HCT116 (cell line): ENCODE measurements around the gene GLT6D1. TPM values are rescaled to one million over a fixed set of nuclear protein-coding genes. Genes with fewer than 3 reads are reported as not detected.

Experiments
- ATAC-seq: fragments of 200-7000 bp; cut with Tn5 transposase; 2 replicates; pipeline ENCODE4 v1.9.1; 2020; ENCODE audit warnings: mild to moderate bottlenecking, moderate library complexity
- BruUV-seq: library from RNA; stranded (reverse); fragments of 400-500 nt; replicated peaks from 2 replicates; lab custom pipeline; 2021; lab: Mats Ljungman, UMichigan
- CTCF ChIA-PET: fragments of 300-600 bp; sonication (Branson Sonifier 250); formaldehyde crosslinking; loops from one replicate; lab custom pipeline; 2021; ENCODE audit warnings: antibody characterized with exemption; lab: Charles Lee
- POLR2A ChIA-PET: fragments of 300-600, 350-600 bp; sonication (Branson Sonifier 250); formaldehyde crosslinking; loops from one replicate; lab custom pipeline; 2021; ENCODE audit warnings: antibody characterized with exemption; lab: Charles Lee
- RAD21 ChIA-PET, 2 experiments: fragments of 300-600 bp; sonication (Branson Sonifier 250); formaldehyde crosslinking; loops; one replicate each; lab custom pipeline; 2023; ENCODE audit warnings: low total read pairs in 2 of 2; ENCODE audit not compliant: uncharacterized antibody in 2 of 2, unreplicated experiment in 2 of 2, low non-redundant PET in 1 of 2; lab: Charles Lee
- DNase-seq: peaks from one replicate; pipeline ENCODE4 v3.0.0-alpha.2; 2010; ENCODE audit warnings: low read depth, low spot score
- H2AFZ ChIP-seq: fragments of 200-600 bp; shearing (Covaris generic), sonication (generic); 2 replicates; pipeline ENCODE4 v1.6.1; 2017; ENCODE audit warnings: low read depth, mixed run types, mixed read lengths, antibody characterized with exemption, low read length; ENCODE audit not compliant: poor library complexity, severe bottlenecking
- H3K27ac ChIP-seq: 2 replicates; pipeline ENCODE4 v1.5.1; 2012; ENCODE audit warnings: low read depth, low read length
- H3K27me3 ChIP-seq: fragments of 200-600 bp; sonication (generic); 2 replicates; pipeline ENCODE4 v1.6.1; 2016; ENCODE audit warnings: mixed run types, low read length, mixed read lengths; ENCODE audit not compliant: insufficient read depth
- H3K36me3 ChIP-seq, 2 experiments: fragments of 200-500 bp in 1 of 2; fragments of 200-600 bp in 1 of 2; sonication (Bioruptor generic) in 1 of 2; sonication (generic) in 1 of 2; 2 replicates each; pipeline versions ENCODE4 v1.5.1 to v1.6.1; 2014 to 2016; ENCODE audit warnings: low read length in 2 of 2, inconsistent platforms in 1 of 2, mixed read lengths in 1 of 2, mixed run types in 1 of 2; ENCODE audit not compliant: insufficient read depth in 2 of 2, control insufficient read depth in 1 of 2
- H3K4me1 ChIP-seq, 2 experiments: fragments of 200-600 bp in 1 of 2; sonication (generic) in 1 of 2; 2 replicates each; pipeline versions ENCODE4 v1.5.1 to v1.6.1; 2012 to 2017; ENCODE audit warnings: low read length in 2 of 2, inconsistent platforms in 1 of 2, mild to moderate bottlenecking in 1 of 2, mixed read lengths in 1 of 2, mixed run types in 1 of 2, moderate library complexity in 1 of 2; ENCODE audit not compliant: insufficient read depth in 2 of 2, control insufficient read depth in 1 of 2
- H3K4me2 ChIP-seq: fragments of 200-600 bp; sonication (generic); 2 replicates; pipeline ENCODE4 v1.6.1; 2017; ENCODE audit warnings: mixed run types, low read length, mixed read lengths
- H3K4me3 ChIP-seq, 2 experiments: fragments of 200-600 bp in 1 of 2; sonication (generic) in 1 of 2; replicated peaks in 1 of 2; 2 replicates each; pipeline ENCODE4 v1.5.1; 2011 to 2016; ENCODE audit warnings: low read length in 2 of 2, control low read depth in 1 of 2, low read depth in 1 of 2, mild to moderate bottlenecking in 1 of 2, mixed read lengths in 1 of 2, mixed run types in 1 of 2
- H3K79me2 ChIP-seq: fragments of 200-600 bp; sonication (generic); 2 replicates; pipeline ENCODE4 v1.6.1; 2017; ENCODE audit warnings: mild to moderate bottlenecking, mixed run types, low read length, moderate library complexity, mixed read lengths; ENCODE audit not compliant: insufficient read depth
- H3K9ac ChIP-seq: fragments of 200-600 bp; sonication (generic); 2 replicates; pipeline ENCODE4 v1.6.1; 2016; ENCODE audit warnings: low read length, mixed read lengths
- H3K9me2 ChIP-seq: fragments of 200-600 bp; sonication (generic), shearing (Covaris generic); 2 replicates; pipeline ENCODE4 v1.6.1; 2017; ENCODE audit warnings: mixed run types, mild to moderate bottlenecking, moderate library complexity; ENCODE audit not compliant: insufficient read depth
- H3K9me3 ChIP-seq, 2 experiments: fragments of 200-500 bp in 1 of 2; fragments of 200-600 bp in 1 of 2; sonication (Bioruptor generic) in 1 of 2; sonication (generic) in 1 of 2; 2 replicates each; pipeline ENCODE4 v1.6.1; 2014 to 2017; ENCODE audit warnings: low read length in 2 of 2, mixed read lengths in 2 of 2, inconsistent platforms in 1 of 2, low read depth in 1 of 2, mild to moderate bottlenecking in 1 of 2, mixed run types in 1 of 2, moderate library complexity in 1 of 2; ENCODE audit not compliant: control insufficient read depth in 1 of 2, insufficient read depth in 1 of 2
- H4K20me1 ChIP-seq: fragments of 200-600 bp; sonication (generic), shearing (Covaris generic); 2 replicates; pipeline ENCODE4 v1.6.1; 2017; ENCODE audit warnings: mixed run types, mild to moderate bottlenecking, moderate library complexity; ENCODE audit not compliant: insufficient read depth
- CBX3 ChIP-seq: IDR thresholded peaks from 2 replicates; pipeline ENCODE4 v1.6.1; 2012; ENCODE audit warnings: low read depth
- CEBPB ChIP-seq: IDR thresholded peaks from 2 replicates; pipeline ENCODE4 v1.6.1; 2012; ENCODE audit warnings: low read depth
- EGR1 ChIP-seq: IDR thresholded peaks from 2 replicates; pipeline ENCODE4 v1.6.1; 2012; ENCODE audit warnings: low read depth
- ELF1 ChIP-seq: IDR thresholded peaks from 2 replicates; pipeline ENCODE4 v1.6.1; 2012; ENCODE audit warnings: low read depth, borderline replicate concordance
- EZH2 ChIP-seq: fragments of 200-600 bp; sonication (generic); IDR thresholded peaks from 2 replicates; pipeline ENCODE4 v1.6.1; 2017; ENCODE audit warnings: antibody characterized with exemption, mixed run types
- EZH2phosphoT487 ChIP-seq: fragments of 200-600 bp; IDR thresholded peaks from 2 replicates; pipeline ENCODE4 v1.6.1; 2018; ENCODE audit warnings: antibody characterized with exemption, borderline replicate concordance
- FOSL1 ChIP-seq: IDR thresholded peaks from 2 replicates; pipeline ENCODE4 v1.6.1; 2012; ENCODE audit warnings: low read depth
- SIN3A ChIP-seq: IDR thresholded peaks from 2 replicates; pipeline ENCODE4 v1.6.1; 2012; ENCODE audit warnings: low read depth
- SP1 ChIP-seq: IDR thresholded peaks from 2 replicates; pipeline ENCODE4 v1.6.1; 2012; ENCODE audit warnings: low read depth
- TCF7L2 ChIP-seq: IDR thresholded peaks from 2 replicates; pipeline ENCODE4 v1.7.0; 2011; ENCODE audit warnings: borderline replicate concordance, inconsistent platforms; ENCODE audit not compliant: insufficient read depth, insufficient read length; ENCODE audit errors: extremely low read depth
- YY1 ChIP-seq: IDR thresholded peaks from 2 replicates; pipeline ENCODE4 v1.6.1; 2011; ENCODE audit warnings: low read length, low read depth, moderate library complexity, mild to moderate bottlenecking; ENCODE audit not compliant: insufficient replicate concordance; ENCODE audit errors: extremely low read depth
- ZFX ChIP-seq: fragments of 450-650 bp; IDR thresholded peaks from 2 replicates; pipeline ENCODE4 v1.6.1; 2017
- intact Hi-C: fragments of 100-400 bp; cut with micrococcal nuclease; formaldehyde crosslinking; loops from 2 replicates; pipeline ENCODE4 v1.10.0; 2022
- total RNA-seq: library from RNA; stranded (reverse); gene quantifications from one replicate; pipeline ENCODE4 v1.2.1, GENCODE V29; 2021; ENCODE audit not compliant: unreplicated experiment
- TF ChIP-seq, protein P1 (sequence below): IDR thresholded peaks from 2 replicates; pipeline ENCODE4 v1.6.1; 2012
- TF ChIP-seq, protein P2 (sequence below): IDR thresholded peaks from 2 replicates; pipeline ENCODE4 v1.6.1; 2011; ENCODE audit warnings: mild to moderate bottlenecking, low read length, moderate library complexity; ENCODE audit not compliant: insufficient replicate concordance; ENCODE audit errors: extremely low read depth
- TF ChIP-seq, protein P3 (sequence below): IDR thresholded peaks from 2 replicates; pipeline ENCODE4 v1.6.1; 2012; ENCODE audit warnings: low read depth
- TF ChIP-seq, protein P4 (sequence below), 3 experiments: fragments of 200-600 bp in 1 of 3; sonication (generic) in 1 of 3; IDR thresholded peaks in 2 of 3; conservative IDR thresholded peaks in 1 of 3; 2 replicates each; pipeline ENCODE4 v1.5.1; 2012 to 2017; ENCODE audit warnings: low read depth in 2 of 3, low read length in 2 of 3, antibody characterized with exemption in 1 of 3, borderline replicate concordance in 1 of 3, control low read depth in 1 of 3, mild to moderate bottlenecking in 1 of 3, mixed read lengths in 1 of 3, mixed run types in 1 of 3, moderate library complexity in 1 of 3; ENCODE audit not compliant: insufficient read depth in 1 of 3

The GLT6D1 gene
- total RNA-seq, 1 experiment from 2014 or later: not detected

DNA sequence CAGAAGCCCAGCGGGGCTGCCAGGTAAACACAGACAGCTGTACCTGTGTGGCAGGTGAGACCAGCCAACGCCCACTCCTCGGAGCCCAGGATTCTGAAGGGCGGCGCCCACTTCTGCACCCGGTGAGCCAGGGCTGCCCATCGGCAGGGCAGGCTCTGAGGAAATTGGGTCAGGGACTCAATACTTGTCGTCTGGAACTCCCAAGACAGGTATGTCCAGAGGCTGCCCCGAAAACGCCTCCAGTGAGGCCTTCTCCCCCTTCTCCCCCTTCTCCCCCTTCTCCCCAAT, 19.8 kb downstream of the GLT6D1 start:
- RAD21 ChIA-PET: no interaction called here
- POLR2A ChIA-PET: no interaction called here
- H3K4me1 ChIP-seq: no peaks in the 10 kb centered on the region
- no peak overlapping the region for H3K4me3 ChIP-seq
- no peak overlapping the region for H2AFZ ChIP-seq
- intact Hi-C loops: no loop called here
- H3K4me2 ChIP-seq: no peak overlapping the region
- CTCF ChIA-PET: no interaction called here
- no peak overlapping the region for H3K27ac ChIP-seq
- no peaks in the 10 kb centered on the region for H3K9me3 ChIP-seq
- no peak overlapping the region for H3K9ac ChIP-seq
- H3K27me3 ChIP-seq: no peaks in the 10 kb centered on the region
- no TSS peak for BruUV-seq
- no peaks in the 10 kb centered on the region for H4K20me1 ChIP-seq
- TF ChIP-seq FOSL1: no peak
- no peak for TF ChIP-seq SP1
- TF ChIP-seq SIN3A: no peak
- TF ChIP-seq EZH2phosphoT487: no peak
- TF ChIP-seq, protein P1, sequence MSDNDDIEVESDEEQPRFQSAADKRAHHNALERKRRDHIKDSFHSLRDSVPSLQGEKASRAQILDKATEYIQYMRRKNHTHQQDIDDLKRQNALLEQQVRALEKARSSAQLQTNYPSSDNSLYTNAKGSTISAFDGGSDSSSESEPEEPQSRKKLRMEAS: no peak
- no peak for TF ChIP-seq ZFX
- TF ChIP-seq, protein P2, sequence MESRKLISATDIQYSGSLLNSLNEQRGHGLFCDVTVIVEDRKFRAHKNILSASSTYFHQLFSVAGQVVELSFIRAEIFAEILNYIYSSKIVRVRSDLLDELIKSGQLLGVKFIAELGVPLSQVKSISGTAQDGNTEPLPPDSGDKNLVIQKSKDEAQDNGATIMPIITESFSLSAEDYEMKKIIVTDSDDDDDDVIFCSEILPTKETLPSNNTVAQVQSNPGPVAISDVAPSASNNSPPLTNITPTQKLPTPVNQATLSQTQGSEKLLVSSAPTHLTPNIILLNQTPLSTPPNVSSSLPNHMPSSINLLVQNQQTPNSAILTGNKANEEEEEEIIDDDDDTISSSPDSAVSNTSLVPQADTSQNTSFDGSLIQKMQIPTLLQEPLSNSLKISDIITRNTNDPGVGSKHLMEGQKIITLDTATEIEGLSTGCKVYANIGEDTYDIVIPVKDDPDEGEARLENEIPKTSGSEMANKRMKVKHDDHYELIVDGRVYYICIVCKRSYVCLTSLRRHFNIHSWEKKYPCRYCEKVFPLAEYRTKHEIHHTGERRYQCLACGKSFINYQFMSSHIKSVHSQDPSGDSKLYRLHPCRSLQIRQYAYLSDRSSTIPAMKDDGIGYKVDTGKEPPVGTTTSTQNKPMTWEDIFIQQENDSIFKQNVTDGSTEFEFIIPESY: no peak
- TF ChIP-seq TCF7L2: no peak
- no peak for TF ChIP-seq YY1
- TF ChIP-seq, protein P3, sequence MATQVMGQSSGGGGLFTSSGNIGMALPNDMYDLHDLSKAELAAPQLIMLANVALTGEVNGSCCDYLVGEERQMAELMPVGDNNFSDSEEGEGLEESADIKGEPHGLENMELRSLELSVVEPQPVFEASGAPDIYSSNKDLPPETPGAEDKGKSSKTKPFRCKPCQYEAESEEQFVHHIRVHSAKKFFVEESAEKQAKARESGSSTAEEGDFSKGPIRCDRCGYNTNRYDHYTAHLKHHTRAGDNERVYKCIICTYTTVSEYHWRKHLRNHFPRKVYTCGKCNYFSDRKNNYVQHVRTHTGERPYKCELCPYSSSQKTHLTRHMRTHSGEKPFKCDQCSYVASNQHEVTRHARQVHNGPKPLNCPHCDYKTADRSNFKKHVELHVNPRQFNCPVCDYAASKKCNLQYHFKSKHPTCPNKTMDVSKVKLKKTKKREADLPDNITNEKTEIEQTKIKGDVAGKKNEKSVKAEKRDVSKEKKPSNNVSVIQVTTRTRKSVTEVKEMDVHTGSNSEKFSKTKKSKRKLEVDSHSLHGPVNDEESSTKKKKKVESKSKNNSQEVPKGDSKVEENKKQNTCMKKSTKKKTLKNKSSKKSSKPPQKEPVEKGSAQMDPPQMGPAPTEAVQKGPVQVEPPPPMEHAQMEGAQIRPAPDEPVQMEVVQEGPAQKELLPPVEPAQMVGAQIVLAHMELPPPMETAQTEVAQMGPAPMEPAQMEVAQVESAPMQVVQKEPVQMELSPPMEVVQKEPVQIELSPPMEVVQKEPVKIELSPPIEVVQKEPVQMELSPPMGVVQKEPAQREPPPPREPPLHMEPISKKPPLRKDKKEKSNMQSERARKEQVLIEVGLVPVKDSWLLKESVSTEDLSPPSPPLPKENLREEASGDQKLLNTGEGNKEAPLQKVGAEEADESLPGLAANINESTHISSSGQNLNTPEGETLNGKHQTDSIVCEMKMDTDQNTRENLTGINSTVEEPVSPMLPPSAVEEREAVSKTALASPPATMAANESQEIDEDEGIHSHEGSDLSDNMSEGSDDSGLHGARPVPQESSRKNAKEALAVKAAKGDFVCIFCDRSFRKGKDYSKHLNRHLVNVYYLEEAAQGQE: no peak
- no peak for TF ChIP-seq EGR1
- no peak for TF ChIP-seq CBX3
- TF ChIP-seq CEBPB: no peak
- no peak for TF ChIP-seq ELF1
- no peak for TF ChIP-seq EZH2
- TF ChIP-seq, protein P4, sequence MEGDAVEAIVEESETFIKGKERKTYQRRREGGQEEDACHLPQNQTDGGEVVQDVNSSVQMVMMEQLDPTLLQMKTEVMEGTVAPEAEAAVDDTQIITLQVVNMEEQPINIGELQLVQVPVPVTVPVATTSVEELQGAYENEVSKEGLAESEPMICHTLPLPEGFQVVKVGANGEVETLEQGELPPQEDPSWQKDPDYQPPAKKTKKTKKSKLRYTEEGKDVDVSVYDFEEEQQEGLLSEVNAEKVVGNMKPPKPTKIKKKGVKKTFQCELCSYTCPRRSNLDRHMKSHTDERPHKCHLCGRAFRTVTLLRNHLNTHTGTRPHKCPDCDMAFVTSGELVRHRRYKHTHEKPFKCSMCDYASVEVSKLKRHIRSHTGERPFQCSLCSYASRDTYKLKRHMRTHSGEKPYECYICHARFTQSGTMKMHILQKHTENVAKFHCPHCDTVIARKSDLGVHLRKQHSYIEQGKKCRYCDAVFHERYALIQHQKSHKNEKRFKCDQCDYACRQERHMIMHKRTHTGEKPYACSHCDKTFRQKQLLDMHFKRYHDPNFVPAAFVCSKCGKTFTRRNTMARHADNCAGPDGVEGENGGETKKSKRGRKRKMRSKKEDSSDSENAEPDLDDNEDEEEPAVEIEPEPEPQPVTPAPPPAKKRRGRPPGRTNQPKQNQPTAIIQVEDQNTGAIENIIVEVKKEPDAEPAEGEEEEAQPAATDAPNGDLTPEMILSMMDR (IDR thresholded peaks at IDR 0.05 in 2 of 3, conservative IDR thresholded peaks at IDR 0.05 in 1 of 3; ENCODE audit: borderline replicate concordance in 1 of 3, insufficient read depth in 1 of 3, low read depth in 2 of 3, low read length in 2 of 3): no peak
- H3K36me3 ChIP-seq: no peaks in the 10 kb centered on the region
- no peaks in the 10 kb centered on the region for H3K9me2 ChIP-seq
- H3K79me2 ChIP-seq: no peaks in the 10 kb centered on the region
- ATAC-seq (no peak), DNase-seq (no peak)
